K562 (cell line): ENCODE results near the gene DNASE1L2.

Experiments used
- BHLHE40 ChIP-seq: IDR thresholded peaks from 2 replicates; pipeline ENCODE4 v1.6.1; 2011; ENCODE audit warnings: low read length, improper control_type of control experiment
- CC2D1A ChIP-seq: fragments of 450-650 bp; IDR thresholded peaks from 2 replicates; pipeline ENCODE4 v1.6.1; 2017; ENCODE audit warnings: mild to moderate bottlenecking
- SMC3 ChIP-seq: conservative IDR thresholded peaks from 2 replicates; pipeline ENCODE4 v1.6.1; 2011; ENCODE audit warnings: low read depth, low read length, improper control_type of control experiment; ENCODE audit not compliant: insufficient read depth
- TF ChIP-seq, protein P1 (sequence below): fragments of 450-650 bp; IDR thresholded peaks from 2 replicates; pipeline ENCODE4 v1.6.1; 2016; ENCODE audit warnings: antibody characterized with exemption

DNA sequence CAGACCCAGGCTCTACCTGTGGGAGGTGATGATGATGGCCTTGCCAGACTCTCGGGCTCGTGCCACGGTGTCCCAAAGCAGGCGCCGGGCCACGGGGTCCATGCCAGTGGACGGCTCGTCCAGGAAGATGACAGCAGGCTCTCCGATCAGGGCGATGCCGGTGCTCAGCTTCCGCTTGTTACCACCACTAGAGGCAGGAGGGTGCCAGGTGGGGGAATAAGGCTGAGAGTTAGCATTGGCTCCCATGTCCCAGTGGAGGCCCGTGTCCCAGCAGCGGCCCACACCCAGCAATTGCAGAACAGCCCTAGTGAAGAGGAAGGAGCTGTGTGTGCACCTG, 42.0 kb downstream of the DNASE1L2 start:
- TF ChIP-seq, protein P1, sequence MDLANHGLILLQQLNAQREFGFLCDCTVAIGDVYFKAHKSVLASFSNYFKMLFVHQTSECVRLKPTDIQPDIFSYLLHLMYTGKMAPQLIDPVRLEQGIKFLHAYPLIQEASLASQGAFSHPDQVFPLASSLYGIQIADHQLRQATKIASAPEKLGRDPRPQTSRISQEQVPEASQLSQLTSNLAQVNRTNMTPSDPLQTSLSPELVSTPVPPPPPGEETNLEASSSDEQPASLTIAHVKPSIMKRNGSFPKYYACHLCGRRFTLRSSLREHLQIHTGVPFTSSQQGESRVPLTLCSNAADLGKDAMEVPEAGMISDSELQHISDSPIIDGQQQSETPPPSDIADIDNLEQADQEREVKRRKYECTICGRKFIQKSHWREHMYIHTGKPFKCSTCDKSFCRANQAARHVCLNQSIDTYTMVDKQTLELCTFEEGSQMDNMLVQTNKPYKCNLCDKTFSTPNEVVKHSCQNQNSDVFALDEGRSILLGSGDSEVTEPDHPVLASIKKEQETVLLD: no peak
- TF ChIP-seq CC2D1A (no peak), BHLHE40 (no peak), SMC3 (no peak)
